Measurements from ENCODE around the gene ANKRD13A.

GRCh38 chr12:109991586-109991985, 7.6 kb upstream of the ANKRD13A start:
- TF ChIP-seq CTCF (IDR thresholded peaks at IDR 0.05): no peak
- no peak for TF ChIP-seq POLR2A (IDR thresholded peaks at IDR 0.05)

Measured in body of pancreas (tissue), 4 donors.